Heart left ventricle (tissue), 13 donors: ENCODE results near the gene INPPL1.

Experiments used
- CTCF ChIP-seq, 12 donors: fragments of 200-600 bp; sonication (generic) in 4 of 12; IDR thresholded peaks; one replicate each; pipeline versions ENCODE4 v1.5.0 to v1.8.0; 2018 to 2022; ENCODE audit warnings: antibody characterized with exemption in 12 of 12, mild to moderate bottlenecking in 5 of 12
- POLR2A ChIP-seq, 2 donors: fragments of 450-650 bp; IDR thresholded peaks; one replicate each; pipeline ENCODE4 v1.6.1; 2017; ENCODE audit warnings: antibody characterized with exemption in 2 of 2, mild to moderate bottlenecking in 2 of 2, moderate library complexity in 2 of 2
- donor health status: ischemic (EF 13 %, LVEDD 7.1; RV severe dilation, severe dysfunction).
- donor health status: DM: no; HTN: yes; CAD: no.
- donor health status: DM: no; HTN: no; CAD: no.
- donor health status: ischemic (EF 25% LVEDD 6.9; RV normal size, moderate dysfunction).
- donor health status: ischemic (EF 25% LVEDD 5.7; RV mildly dilated, moderate dysfunction).
- donor health status: ischemic (EF 35%, LVEDD 5.7; RV mildly dilated, moderate dysfunction).
- donor health status: nonischemic (EF 11% LVEDD 7.7; RV severe dilation, severe dysfunction).
- donor health status: DM: yes; HTN: yes; CAD: no.
- donor health status: PGD.
- donor health status: ischemic (EF 29% LVEDD 5.4; RV normal size, mild dysfunction).
- donor health status: nonischemic (EF 23%, LVEDD 6.1; RV moderate dilation, normal function).

- TF ChIP-seq CTCF (IDR thresholded peaks at IDR 0.05) (no peak), POLR2A (IDR thresholded peaks at IDR 0.05) (no peak)
Measured at GRCh38 chr11:72271980-72272379, 47.4 kb downstream of the INPPL1 start.
